ENCODE data around the gene CLEC5A. TPM values are rescaled to one million over a fixed set of nuclear protein-coding genes. Genes with fewer than 3 reads are reported as not detected.

Gene CLEC5A
- total RNA-seq, 2 donors from 2014 or later, result 0.27 TPM; not detected in 1

- Histone ChIP-seq H3K4me3 (no peak overlapping the region), H3K27me3 (no peaks in the 10 kb centered on the region), H3K4me1 (no peaks in the 10 kb centered on the region), H3K36me3 (no peaks in the 10 kb centered on the region), H3K9ac (ENCODE audit: low read depth in 2 of 2, low read length in 2 of 2) (no peak overlapping the region), H3K27ac (no peak overlapping the region), H3K9me3 (no peaks in the 10 kb centered on the region)
- no peak for TF ChIP-seq CTCF (IDR thresholded peaks at IDR 0.05)
- DNase-seq, result no peak
- intact Hi-C loops (cut with DNase I), result no loop called here
These were observed 57.5 kb downstream of the CLEC5A start for GRCh38 chr7:141889321-141889720.

- Histone ChIP-seq H3K9me3 (no peaks in the 10 kb centered on the region), H3K4me1 (no peaks in the 10 kb centered on the region), H3K4me3 (no peak overlapping the region), H3K27ac (no peak overlapping the region), H3K9ac (ENCODE audit: low read depth in 2 of 2, low read length in 2 of 2) (no peak overlapping the region), H3K36me3 (no peaks in the 10 kb centered on the region), H3K27me3 (no peaks in the 10 kb centered on the region)
- intact Hi-C loops (cut with DNase I), result no loop called here
- no peak for TF ChIP-seq CTCF (IDR thresholded peaks at IDR 0.05)
- no peak for DNase-seq
These were observed 62.1 kb downstream of the CLEC5A start for GRCh38 chr7:141884539-141885225.

GRCh38 chr7:141880960-141881359, 65.8 kb downstream of the CLEC5A start:
- Histone ChIP-seq H3K4me3 (no peak overlapping the region), H3K36me3 (no peaks in the 10 kb centered on the region), H3K4me1 (no peaks in the 10 kb centered on the region), H3K27me3 (no peaks in the 10 kb centered on the region), H3K27ac (no peak overlapping the region), H3K9me3 (no peaks in the 10 kb centered on the region), H3K9ac (ENCODE audit: low read depth in 2 of 2, low read length in 2 of 2) (no peak overlapping the region)
- no peak for TF ChIP-seq CTCF (IDR thresholded peaks at IDR 0.05)
- intact Hi-C loops (cut with DNase I), result no loop called here
- no peak for DNase-seq

- TF ChIP-seq CTCF (IDR thresholded peaks at IDR 0.05), result no peak
- Histone ChIP-seq H3K9me3 (no peaks in the 10 kb centered on the region), H3K4me1 (no peaks in the 10 kb centered on the region), H3K36me3 (no peaks in the 10 kb centered on the region), H3K9ac (ENCODE audit: low read depth in 2 of 2, low read length in 2 of 2) (no peak overlapping the region), H3K4me3 (no peak overlapping the region), H3K27ac (no peak overlapping the region), H3K27me3 (no peaks in the 10 kb centered on the region)
- DNase-seq, result no peak
- intact Hi-C loops (cut with DNase I), result no loop called here
These were observed 69.4 kb downstream of the CLEC5A start for GRCh38 chr7:141877365-141877764.

Other genes with a start within 250 kb of the CLEC5A start
- 10 to 100 TPM; 32.3 to 38.1 TPM for gene DENND11, start 244.8 kb downstream of the CLEC5A start, total RNA-seq
- gene WEE2, start 238.6 kb downstream of the CLEC5A start, total RNA-seq, result not detected
- gene SSBP1, start 208.6 kb downstream of the CLEC5A start, total RNA-seq, result 100 to 1,000 TPM in 1 of 2 donors, 10 to 100 TPM in 1; 76.7 to 130 TPM
- gene TAS2R3, start 182.9 kb downstream of the CLEC5A start, total RNA-seq, result under 1 TPM; 0.58 to 0.94 TPM
- gene TAS2R4, start 170.3 kb downstream of the CLEC5A start, total RNA-seq, result under 1 TPM; 0.62 to 0.66 TPM
- 1 to 10 TPM in 1 of 2 donors, under 1 TPM in 1; 0.98 to 1.2 TPM for gene TAS2R5, start 156.8 kb downstream of the CLEC5A start, total RNA-seq
- not detected for gene PRSS37, start 105.5 kb downstream of the CLEC5A start, total RNA-seq
- gene OR9A4, start 30.6 kb downstream of the CLEC5A start, total RNA-seq, result not detected
- gene TAS2R38, start 26.8 kb upstream of the CLEC5A start, total RNA-seq, result not detected
- 1 to 10 TPM; 1.5 to 3.3 TPM for gene MGAM, start 48.9 kb upstream of the CLEC5A start, total RNA-seq
- 10 to 100 TPM in 1 of 2 donors, 1 to 10 TPM in 1; 7.5 to 26.4 TPM for gene MGAM2, start 164.7 kb upstream of the CLEC5A start, total RNA-seq

Data from colonic mucosa (tissue), 4 donors.